B cell (primary cell): Measurements from ENCODE around the gene FGA. TPM values are rescaled to one million over a fixed set of nuclear protein-coding genes. Genes with fewer than 3 reads are reported as not detected.

Experiments
- ATAC-seq: fragments of 200-7000 bp; cut with Tn5 transposase; one replicate; pipeline ENCODE4 v1.10.0; 2021; ENCODE audit warnings: low read depth, mild to moderate bottlenecking, moderate number of reproducible peaks, moderate library complexity
- CTCF ChIA-PET: fragments of 350-600 bp; sonication (Branson Sonifier 250); formaldehyde crosslinking; loops from one replicate; lab custom pipeline; 2021; ENCODE audit warnings: antibody characterized with exemption, inconsistent platforms; lab: Charles Lee
- POLR2A ChIA-PET: fragments of 350-600 bp; sonication (Branson Sonifier 250); formaldehyde crosslinking; loops from one replicate; lab custom pipeline; 2021; ENCODE audit warnings: antibody characterized with exemption; lab: Charles Lee
- DNase-seq: peaks from one replicate; pipeline ENCODE4 v3.0.0; 2013
- H2AFZ ChIP-seq: 2 replicates; pipeline ENCODE4 v1.6.1; 2012; ENCODE audit warnings: mild to moderate bottlenecking, low read depth, low read length; ENCODE audit not compliant: insufficient read depth, poor library complexity, severe bottlenecking
- H3K27ac ChIP-seq, 2 donors: 1 replicate in 1 of 2; 2 replicates in 1 of 2; pipeline ENCODE4 v1.5.1; 2012 to 2013; ENCODE audit warnings: low read length in 2 of 2, mild to moderate bottlenecking in 2 of 2, moderate library complexity in 1 of 2
- H3K27me3 ChIP-seq, 4 experiments: fragments of 200-600 bp in 1 of 4; sonication (generic) in 1 of 4; replicated peaks in 1 of 4; 1 replicate in 2 of 4; 2 replicates in 2 of 4; pipeline versions ENCODE4 v1.6.1 to v1.7.0; 2013 to 2016; ENCODE audit warnings: low read length in 3 of 4, mild to moderate bottlenecking in 2 of 4, mixed read lengths in 1 of 4, moderate library complexity in 1 of 4; ENCODE audit not compliant: insufficient read depth in 4 of 4, control insufficient read depth in 3 of 4; ENCODE audit errors: control extremely low read depth in 1 of 4
- H3K36me3 ChIP-seq, 2 experiments: replicated peaks in 1 of 2; 1 replicate in 1 of 2; 2 replicates in 1 of 2; pipeline versions ENCODE4 v1.6.1 to v1.7.1; 2013; ENCODE audit warnings: low read length in 1 of 2; ENCODE audit not compliant: insufficient read depth in 2 of 2, control insufficient read depth in 1 of 2; ENCODE audit errors: control extremely low read depth in 1 of 2, extremely low read depth in 1 of 2
- H3K4me1 ChIP-seq, 2 donors: fragments of 200-600 bp in 1 of 2; sonication (generic) in 1 of 2; 1 replicate in 1 of 2; 2 replicates in 1 of 2; pipeline versions ENCODE4 v1.5.1 to v1.6.1; 2013 to 2017; ENCODE audit warnings: low read length in 2 of 2; ENCODE audit not compliant: control insufficient read depth in 2 of 2, insufficient read depth in 2 of 2
- H3K4me2 ChIP-seq: replicated peaks from 2 replicates; pipeline ENCODE3; 2012; ENCODE audit warnings: mild to moderate bottlenecking, low read depth, low read length; ENCODE audit not compliant: poor library complexity, severe bottlenecking
- H3K4me3 ChIP-seq, 5 experiments: fragments of 200-600 bp in 1 of 5; sonication (generic) in 1 of 5; 1 replicate in 3 of 5; 2 replicates in 2 of 5; pipeline versions ENCODE4 v1.5.1 to v1.7.0; 2011 to 2016; ENCODE audit warnings: low read length in 4 of 5, mild to moderate bottlenecking in 4 of 5, low read depth in 2 of 5, control low read depth in 1 of 5, moderate library complexity in 1 of 5; ENCODE audit not compliant: insufficient read depth in 1 of 5; ENCODE audit errors: control extremely low read depth in 1 of 5, extremely low read depth in 1 of 5
- H3K79me2 ChIP-seq: fragments of 200-600 bp; sonication (generic); one replicate; pipeline ENCODE4 v1.6.0; 2016; ENCODE audit warnings: low read length; ENCODE audit not compliant: control insufficient read depth, insufficient read depth
- H3K9ac ChIP-seq: fragments of 200-600 bp; sonication (generic); 2 replicates; pipeline ENCODE4 v1.6.1; 2017; ENCODE audit warnings: mild to moderate bottlenecking, low read length, moderate library complexity
- H3K9me3 ChIP-seq, 3 donors: one replicate each; pipeline versions ENCODE4 v1.6.1 to v1.7.1; 2013; ENCODE audit warnings: low read length in 2 of 3; ENCODE audit not compliant: control insufficient read depth in 2 of 3, insufficient read depth in 1 of 3; ENCODE audit errors: control extremely low read depth in 1 of 3
- H4K20me1 ChIP-seq: 2 replicates; pipeline ENCODE4 v1.6.0; 2012; ENCODE audit warnings: mild to moderate bottlenecking, low read length; ENCODE audit not compliant: insufficient read depth, control insufficient read depth, poor library complexity, severe bottlenecking
- H3K27ac Mint-ChIP-seq: one replicate; pipeline ENCODE4 v1.8.0; 2021; ENCODE audit warnings: mixed read lengths
- H3K27me3 Mint-ChIP-seq: one replicate; pipeline ENCODE4 v1.8.0; 2021; ENCODE audit warnings: mixed read lengths
- H3K4me1 Mint-ChIP-seq: one replicate; pipeline ENCODE4 v1.8.0; 2021; ENCODE audit warnings: mixed read lengths
- H3K4me3 Mint-ChIP-seq: one replicate; pipeline ENCODE4 v1.8.0; 2021; ENCODE audit warnings: mixed read lengths
- H3K9me3 Mint-ChIP-seq: one replicate; pipeline ENCODE4 v1.8.0; 2022; ENCODE audit warnings: mixed read lengths; ENCODE audit not compliant: insufficient read depth
- CTCF ChIP-seq: fragments of 200-600 bp; IDR thresholded peaks from one replicate; pipeline ENCODE4 v1.8.0; 2022; ENCODE audit warnings: antibody characterized with exemption, mild to moderate bottlenecking
- EZH2 ChIP-seq: IDR thresholded peaks from 2 replicates; pipeline ENCODE4 v1.6.1; 2012; ENCODE audit warnings: borderline replicate concordance, low read depth, mild to moderate bottlenecking, moderate library complexity, low read length; ENCODE audit not compliant: insufficient read depth, poor library complexity, severe bottlenecking
- WGBS: methylation state at CpG from one replicate; pipeline ENCODE4 v1.1.5; 2013; ENCODE audit warnings: missing lambda C conversion rate; ENCODE audit not compliant: insufficient coverage; 5-methylcytosine and 5-hydroxymethylcytosine counted together
- intact Hi-C: fragments of 100-400 bp; cut with micrococcal nuclease; formaldehyde crosslinking; loops from one replicate; pipeline ENCODE4 v1.10.0; 2022
- polyA plus RNA-seq: library from polyadenylated mRNA; depleted of rRNA; stranded (reverse); fragments of >200 nt; gene quantifications from 2 replicates; pipeline ENCODE4 v1.2.3, GENCODE V29; 2012
- total RNA-seq, 2 donors: library from RNA; stranded (reverse); fragments of 120-200 nt in 1 of 2; gene quantifications; 1 replicate in 1 of 2; 2 replicates in 1 of 2; pipeline versions ENCODE4 v1.2.3 to v1.2.4, GENCODE V29; 2013 to 2022

FGA gene
- total and polyA plus RNA-seq, 2 donors (not counting 1 experiment from before 2014, with no cell fraction given) = not detected

DNA sequence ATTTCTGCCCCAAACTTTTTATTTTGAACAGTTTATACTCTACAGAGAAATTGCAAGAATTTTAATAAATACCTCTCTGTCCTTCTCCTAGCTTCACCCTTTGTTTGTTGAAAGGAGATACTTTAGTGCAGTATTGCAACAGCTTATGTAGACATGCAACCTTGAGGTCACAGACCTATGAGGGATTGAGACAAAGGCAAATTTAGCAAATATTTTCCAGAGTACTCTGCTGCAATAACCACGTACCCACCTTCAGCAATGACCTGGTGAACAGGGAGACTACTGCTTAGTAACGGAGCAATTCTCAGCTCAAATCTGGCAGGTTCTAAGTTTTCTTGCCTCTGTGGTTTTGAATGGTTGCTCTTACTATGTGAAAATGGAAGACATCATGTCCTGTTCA lies 13.2 kb downstream of the FGA start:
- peaks cover 0 to 1% (median 0%) of the 10 kb centered on the region in 3 donors for H3K9me3 ChIP-seq
- H3K79me2 ChIP-seq = no peaks in the 10 kb centered on the region
- intact Hi-C loops = no loop called here
- Mint-ChIP-seq H3K9me3 (no peaks in the 10 kb centered on the region), H3K4me1 (no peaks in the 10 kb centered on the region), H3K27me3 (peaks cover 26% of the 10 kb centered on the region), H3K4me3 (no peak overlapping the region), H3K27ac (no peak overlapping the region)
- H3K4me1 ChIP-seq = no peaks in the 10 kb centered on the region
- ATAC-seq (no peak), DNase-seq (no peak)
- no peak overlapping the region for H3K4me3 ChIP-seq
- no peak overlapping the region for H3K4me2 ChIP-seq
- no peak overlapping the region for H3K9ac ChIP-seq
- H2AFZ ChIP-seq = no peak overlapping the region
- no peaks in the 10 kb centered on the region for H3K36me3 ChIP-seq
- H3K27ac ChIP-seq = no peak overlapping the region
- H4K20me1 ChIP-seq = no peaks in the 10 kb centered on the region
- no peaks in the 10 kb centered on the region for H3K27me3 ChIP-seq
- TF ChIP-seq CTCF (no peak), EZH2 (no peak)
- POLR2A ChIA-PET = no interaction called here
- CTCF ChIA-PET = interaction anchor here (0.9 to 1.2 kb wide), 2 partner anchors 19 to 46 kb away, joined by 4 to 5 read pairs; no protein-coding TSS in a partner anchor
- no CpG with 5 or more reads among the region's 2 CpGs for WGBS

DNA sequence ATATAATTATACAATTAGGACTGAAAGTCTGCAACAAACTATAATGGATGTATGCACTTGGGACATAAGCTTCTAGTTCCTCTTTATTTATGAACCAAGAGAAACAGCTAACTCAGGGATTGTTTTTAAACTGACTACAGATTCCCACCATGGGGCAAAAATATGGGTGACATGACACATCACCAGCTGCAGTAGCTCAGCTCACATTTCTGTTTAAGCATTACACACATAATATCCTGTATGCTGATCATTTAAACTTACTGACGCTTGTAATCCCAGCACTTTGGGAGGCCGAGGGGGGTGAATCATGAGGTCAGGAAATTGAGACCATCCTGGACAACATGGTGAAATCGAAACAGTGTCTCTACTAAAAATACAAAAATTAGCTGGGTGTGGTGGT lies 16.2 kb downstream of the FGA start:
- no CpG with 5 or more reads among the region's 3 CpGs for WGBS
- no peak overlapping the region for H3K4me2 ChIP-seq
- no peaks in the 10 kb centered on the region for H3K9me3 Mint-ChIP-seq
- H3K27me3 ChIP-seq = no peaks in the 10 kb centered on the region
- no peaks in the 10 kb centered on the region for H3K79me2 ChIP-seq
- H3K4me3 ChIP-seq = no peak overlapping the region
- H3K4me3 Mint-ChIP-seq = no peak overlapping the region
- H3K4me1 ChIP-seq = no peaks in the 10 kb centered on the region
- no peak overlapping the region for H3K27ac Mint-ChIP-seq
- CTCF ChIA-PET = no interaction called here
- POLR2A ChIA-PET = no interaction called here
- ATAC-seq = no peak
- intact Hi-C loops = no loop called here
- DNase-seq = no peak
- no peaks in the 10 kb centered on the region for H3K9me3 ChIP-seq
- H4K20me1 ChIP-seq = no peaks in the 10 kb centered on the region
- H3K9ac ChIP-seq = no peak overlapping the region
- no peak overlapping the region for H3K27ac ChIP-seq
- no peaks in the 10 kb centered on the region for H3K36me3 ChIP-seq
- no peaks in the 10 kb centered on the region for H3K4me1 Mint-ChIP-seq
- TF ChIP-seq CTCF (no peak), EZH2 (no peak)
- no peak overlapping the region for H2AFZ ChIP-seq
- peaks cover 33% of the 10 kb centered on the region for H3K27me3 Mint-ChIP-seq
